ENCODE data around the gene CRB1.

DNA sequence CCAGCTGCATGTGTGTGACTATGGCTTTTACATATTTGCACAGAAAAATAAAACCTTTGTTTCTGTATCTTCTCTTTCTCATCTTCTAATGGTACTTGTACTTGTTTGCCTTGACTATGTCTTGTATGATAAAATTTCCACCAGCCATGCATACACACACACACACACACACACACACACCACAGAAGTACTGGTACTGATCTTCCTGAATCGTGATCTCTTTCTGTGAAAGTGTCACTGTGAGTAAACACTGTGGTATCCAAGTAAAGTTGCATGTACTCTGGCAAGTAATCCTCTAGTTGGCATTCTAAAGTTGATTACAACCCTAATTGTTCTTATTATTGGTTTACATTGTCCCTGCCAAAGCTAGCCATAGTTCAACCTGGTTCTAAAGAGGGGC, 176.7 kb downstream of the CRB1 start:
- TF ChIP-seq, protein P1, sequence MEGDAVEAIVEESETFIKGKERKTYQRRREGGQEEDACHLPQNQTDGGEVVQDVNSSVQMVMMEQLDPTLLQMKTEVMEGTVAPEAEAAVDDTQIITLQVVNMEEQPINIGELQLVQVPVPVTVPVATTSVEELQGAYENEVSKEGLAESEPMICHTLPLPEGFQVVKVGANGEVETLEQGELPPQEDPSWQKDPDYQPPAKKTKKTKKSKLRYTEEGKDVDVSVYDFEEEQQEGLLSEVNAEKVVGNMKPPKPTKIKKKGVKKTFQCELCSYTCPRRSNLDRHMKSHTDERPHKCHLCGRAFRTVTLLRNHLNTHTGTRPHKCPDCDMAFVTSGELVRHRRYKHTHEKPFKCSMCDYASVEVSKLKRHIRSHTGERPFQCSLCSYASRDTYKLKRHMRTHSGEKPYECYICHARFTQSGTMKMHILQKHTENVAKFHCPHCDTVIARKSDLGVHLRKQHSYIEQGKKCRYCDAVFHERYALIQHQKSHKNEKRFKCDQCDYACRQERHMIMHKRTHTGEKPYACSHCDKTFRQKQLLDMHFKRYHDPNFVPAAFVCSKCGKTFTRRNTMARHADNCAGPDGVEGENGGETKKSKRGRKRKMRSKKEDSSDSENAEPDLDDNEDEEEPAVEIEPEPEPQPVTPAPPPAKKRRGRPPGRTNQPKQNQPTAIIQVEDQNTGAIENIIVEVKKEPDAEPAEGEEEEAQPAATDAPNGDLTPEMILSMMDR (conservative IDR thresholded peaks at IDR 0.05), result no peak
- TF ChIP-seq EZH2 (IDR thresholded peaks at IDR 0.05; ENCODE audit: low read depth), result no peak

Data from PC-9 (cell line).